NCI-H526 treated with DMSO at 0.1 percent for 48 hours (cell line): Measurements from ENCODE around the gene C10orf88.
A peak's percentile ranks its signal among the peaks of the same experiment; 100 is the strongest.

Source experiments
- DNase-seq: peaks from one replicate; lab custom pipeline; 2025; lab: John Stamatoyannopoulos, UW

C10orf88 gene, protein sequence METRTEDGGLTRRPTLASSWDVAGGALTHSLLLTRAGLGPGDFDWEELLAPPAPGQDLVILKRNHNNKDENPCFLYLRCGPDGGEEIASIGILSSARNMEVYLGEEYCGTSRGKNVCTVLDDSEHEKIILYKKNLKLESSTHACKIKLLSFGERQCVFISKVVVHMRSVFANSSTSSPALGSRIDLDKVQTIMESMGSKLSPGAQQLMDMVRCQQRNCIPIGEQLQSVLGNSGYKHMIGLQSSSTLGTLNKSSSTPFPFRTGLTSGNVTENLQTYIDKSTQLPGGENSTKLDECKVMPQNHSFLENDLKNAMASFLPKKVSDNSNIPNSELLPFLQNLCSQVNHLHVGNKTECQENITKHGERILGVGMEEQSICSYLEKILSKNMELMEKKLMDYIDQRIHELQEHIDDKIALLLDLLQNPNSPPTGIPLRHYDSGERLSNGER

DNA sequence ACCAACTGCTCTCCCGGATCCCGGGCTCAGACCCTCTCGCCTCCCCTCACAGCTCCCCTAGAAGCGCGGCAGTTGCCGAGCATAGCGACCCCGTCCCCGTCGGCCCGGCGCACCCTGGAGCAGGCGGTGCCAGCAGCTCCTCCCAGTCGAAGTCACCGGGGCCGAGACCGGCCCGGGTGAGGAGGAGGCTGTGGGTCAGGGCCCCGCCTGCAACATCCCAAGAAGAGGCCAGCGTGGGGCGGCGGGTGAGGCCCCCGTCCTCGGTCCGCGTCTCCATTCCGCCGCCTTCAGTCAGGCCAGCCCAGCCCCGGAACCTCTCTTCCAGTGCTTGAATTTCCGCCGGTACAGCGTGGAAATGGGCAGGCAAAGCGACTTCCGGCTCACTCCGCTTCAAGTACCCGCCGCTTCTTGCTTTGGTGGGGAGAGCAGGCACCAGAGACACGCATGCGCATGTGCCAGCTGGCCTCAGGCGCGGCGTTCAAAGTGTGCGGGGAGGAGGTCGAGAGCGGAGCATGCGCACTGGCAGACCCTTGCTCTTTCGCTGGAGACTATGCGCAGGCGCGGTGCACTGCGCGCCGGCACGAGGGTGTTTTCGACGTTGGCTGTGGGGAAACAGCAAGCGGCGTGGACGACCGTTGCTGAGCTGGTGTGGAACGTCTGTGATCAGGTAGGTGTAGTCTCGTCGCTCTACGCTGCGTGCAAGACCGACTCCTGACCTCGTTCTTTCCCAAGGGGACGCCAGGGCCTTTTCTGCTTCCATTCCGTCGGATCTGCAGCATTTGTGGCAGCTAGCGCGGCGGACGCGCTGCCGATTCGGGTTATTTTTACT, at the start of gene C10orf88:
Gene C10orf88 (minus strand): TSS at position 326 of the 829 bp plus-strand sequence. CDS start 49 bp downstream, at position 277.
- peak; percentile 91 for DNase-seq

DNA sequence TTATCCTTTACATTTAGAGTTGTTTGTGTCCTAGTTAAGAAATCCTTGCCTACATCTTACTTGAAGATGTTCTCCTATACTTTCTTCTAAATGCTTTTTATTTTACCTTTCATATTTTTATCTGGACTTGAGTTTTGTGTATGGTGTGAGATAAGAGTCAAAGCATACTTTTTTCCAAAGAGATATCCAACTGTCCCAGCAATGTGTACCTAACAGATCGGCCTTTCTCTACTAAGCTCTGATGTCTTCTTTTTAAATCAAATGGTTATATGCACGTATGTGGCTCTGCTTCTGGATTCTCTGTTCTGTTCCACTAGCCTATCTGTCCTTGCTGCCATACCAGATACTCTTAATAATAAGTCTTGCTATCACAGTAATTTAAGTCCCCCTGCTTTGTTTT, 47.3 kb upstream of the C10orf88 start:
- no peak for DNase-seq

DNA sequence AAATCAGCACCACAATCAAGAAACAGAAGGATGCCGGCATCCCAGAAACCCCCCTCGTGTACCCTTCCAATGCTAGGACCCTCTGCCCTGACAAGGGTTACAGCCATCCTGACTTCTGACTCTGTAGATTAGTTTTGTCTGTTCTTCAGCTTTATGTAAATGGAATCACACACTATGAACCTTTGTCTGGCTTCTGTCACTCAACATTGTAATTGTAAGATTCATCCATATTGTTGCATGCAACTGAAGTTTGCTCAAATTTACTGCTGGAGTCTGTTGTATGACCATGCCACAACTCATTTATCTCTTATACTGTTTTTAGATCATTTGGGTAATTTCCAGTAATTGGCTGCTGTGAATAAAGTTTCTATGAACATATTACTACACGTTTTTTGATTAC, 46.1 kb upstream of the C10orf88 start:
- DNase-seq, result no peak

DNA sequence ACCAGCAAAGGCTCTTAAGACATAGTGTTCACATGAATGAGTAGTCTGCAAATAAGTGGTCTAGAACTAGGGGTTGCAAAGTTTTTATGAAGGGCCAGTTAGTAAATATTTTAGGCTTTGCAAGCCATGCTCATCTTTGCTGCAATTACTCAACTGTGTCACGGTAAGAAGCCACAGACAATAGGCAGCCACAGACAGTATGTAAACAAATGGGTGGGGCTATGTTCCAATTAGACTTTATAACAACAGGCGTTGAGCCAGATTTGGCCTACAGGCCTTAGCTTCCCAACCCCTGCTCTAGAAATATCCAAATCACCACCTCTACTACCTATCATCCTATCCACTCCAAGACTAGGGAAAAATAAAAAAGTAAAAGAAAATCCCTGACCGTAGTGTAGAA, 45.3 kb upstream of the C10orf88 start:
- DNase-seq, result peak; percentile 77

DNA sequence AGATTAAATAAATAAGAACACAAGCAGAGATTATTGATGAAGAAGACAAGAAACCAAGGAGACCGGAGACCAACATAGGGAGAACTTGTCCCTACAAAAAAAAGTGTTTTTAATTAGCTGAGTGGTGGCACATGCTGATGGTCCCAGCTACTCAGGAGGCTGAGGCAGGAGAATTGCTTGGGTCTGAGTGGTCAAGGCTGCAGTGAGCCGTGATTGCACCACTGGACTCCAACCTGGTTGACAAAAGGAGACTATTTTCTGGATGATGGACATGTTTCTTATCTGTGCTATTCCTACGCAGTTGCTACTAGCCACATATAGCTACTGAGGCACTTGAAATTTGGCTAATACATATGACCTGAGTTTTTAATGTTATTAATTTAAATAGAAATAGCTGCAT, 44.9 kb upstream of the C10orf88 start:
- no peak for DNase-seq

DNA sequence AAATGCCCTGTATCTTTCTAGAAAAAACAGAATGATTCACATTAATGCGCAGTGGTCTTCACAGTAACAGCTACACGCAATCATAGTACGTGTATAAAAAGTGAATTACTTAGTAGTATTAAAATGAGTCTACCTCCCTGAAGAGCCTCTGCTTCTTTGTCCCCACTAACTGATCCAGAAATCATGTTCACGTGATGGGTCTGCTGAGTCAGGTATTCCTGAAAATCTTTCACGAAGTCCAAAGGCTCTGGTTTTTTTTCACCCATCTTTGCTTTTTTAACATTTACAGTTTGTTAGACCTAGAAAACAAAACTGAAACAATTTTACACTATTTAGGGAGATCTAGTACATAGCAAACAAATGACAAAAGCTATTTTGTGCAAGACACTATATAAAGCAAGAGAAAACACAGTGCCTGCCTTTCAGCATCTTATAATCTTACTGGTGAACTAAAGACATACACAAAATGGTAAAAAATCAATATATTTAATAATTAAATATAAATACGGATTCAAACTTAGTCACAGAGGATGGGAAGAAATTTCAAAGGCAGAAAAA, 44.4 kb upstream of the C10orf88 start:
- DNase-seq, result no peak

DNA sequence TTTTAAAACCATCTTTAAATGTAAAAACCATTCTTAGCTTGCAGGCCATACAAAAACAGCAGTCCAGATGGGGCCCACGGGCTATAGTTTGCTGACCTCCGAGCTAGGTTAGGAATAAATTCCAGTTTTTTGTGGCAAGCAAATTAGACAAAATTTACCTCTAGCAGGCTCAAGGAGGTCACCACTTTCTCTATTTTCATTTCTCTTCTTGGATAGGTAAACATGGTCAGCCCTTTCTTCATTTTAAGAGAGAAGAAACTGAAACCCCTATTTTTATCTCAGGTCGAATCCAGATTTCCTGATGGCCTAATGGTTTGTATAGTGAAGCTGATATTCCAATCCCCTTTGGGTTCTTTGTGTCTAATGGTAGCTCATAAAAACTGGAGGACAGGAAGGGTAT, 43.8 kb upstream of the C10orf88 start:
- no peak for DNase-seq

DNA sequence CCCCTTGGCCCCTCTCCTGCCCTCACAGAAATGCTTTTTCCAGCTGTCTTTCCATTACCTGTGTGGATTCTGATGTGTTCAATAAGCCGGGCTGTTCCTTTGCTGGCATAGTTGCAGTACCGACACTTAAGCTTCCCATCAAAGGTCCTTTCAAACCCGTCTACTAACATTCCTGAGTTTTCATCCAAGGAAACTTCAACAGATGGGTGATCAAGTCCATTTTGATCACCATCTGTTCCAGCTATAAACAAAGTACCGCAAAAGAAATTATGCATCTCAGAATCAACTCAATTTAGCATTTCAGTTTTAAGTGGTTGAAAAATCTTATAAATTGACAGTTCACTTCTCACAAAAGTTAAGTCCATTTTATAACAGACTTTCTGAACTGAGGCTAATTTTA, 41.9 kb upstream of the C10orf88 start:
- DNase-seq, result no peak

DNA sequence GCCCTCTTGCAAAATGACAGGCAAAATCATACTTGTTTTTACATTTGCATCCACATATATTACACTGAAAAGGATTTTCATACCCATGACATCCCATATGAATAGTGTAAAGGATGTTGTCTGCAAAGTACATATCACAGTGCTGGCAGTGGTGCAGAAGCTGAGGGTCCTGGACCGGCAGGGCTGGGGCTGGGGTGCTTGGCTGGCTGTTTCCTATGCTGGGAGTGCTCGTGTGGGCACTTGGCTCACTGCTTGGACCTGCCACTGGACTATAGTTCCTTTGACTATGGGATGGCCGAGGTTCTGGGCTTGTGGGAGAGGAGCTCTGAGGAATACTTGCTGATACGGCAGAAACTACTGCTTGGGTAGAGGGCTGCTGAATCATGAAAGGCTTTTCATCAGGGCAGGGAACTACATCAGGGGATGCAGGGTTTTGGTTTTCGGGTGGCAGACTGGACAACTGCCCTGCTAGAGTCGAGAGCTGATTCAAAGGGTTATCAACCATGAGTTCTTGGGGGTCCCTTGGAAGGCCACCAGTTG, 39.8 kb upstream of the C10orf88 start:
- no peak for DNase-seq

DNA sequence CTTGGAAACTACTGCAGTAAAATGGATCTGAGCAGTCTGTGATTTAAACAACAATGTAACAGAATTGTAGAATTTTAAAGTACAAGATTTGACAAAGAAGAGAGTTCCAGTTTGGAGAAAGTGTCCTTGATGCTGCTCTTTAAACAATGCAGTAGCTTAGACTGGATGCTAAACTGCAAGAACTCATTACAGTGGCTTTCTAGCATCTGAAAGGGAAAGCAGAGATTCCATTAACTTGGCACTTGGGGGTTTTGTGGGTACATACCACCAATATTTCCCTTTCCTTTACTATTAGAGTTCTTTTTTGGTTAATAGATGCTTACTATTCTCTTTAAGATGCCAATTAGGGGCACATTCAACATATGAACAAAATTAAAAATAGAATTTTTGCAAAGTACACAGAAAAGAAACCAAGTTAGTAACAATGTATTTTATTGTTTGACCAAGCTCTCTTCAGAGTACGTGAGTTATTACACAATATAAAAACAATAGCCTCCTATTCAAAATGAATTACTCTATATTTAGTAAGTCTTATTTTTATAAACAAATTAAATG, 38.1 kb upstream of the C10orf88 start:
- no peak for DNase-seq

DNA sequence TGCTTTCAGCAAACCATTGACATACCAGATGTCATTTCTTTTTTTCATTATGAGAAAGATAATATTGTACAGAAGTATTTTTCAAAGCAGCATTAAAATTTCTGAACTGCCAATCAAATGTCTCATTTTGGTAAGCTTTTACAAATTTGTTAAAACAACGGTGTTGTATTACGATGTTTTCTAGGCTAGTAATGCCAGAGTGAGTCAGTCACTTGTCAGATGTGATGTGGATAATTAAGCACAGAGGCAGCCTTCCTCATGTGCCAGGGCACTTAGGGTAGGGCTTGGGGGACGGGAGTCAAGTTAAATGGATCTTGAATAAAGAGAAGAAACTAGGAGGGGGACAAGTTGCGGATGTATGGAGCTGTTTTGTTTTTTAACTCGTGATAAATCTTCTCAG, 36.3 kb upstream of the C10orf88 start:
- no peak for DNase-seq

DNA sequence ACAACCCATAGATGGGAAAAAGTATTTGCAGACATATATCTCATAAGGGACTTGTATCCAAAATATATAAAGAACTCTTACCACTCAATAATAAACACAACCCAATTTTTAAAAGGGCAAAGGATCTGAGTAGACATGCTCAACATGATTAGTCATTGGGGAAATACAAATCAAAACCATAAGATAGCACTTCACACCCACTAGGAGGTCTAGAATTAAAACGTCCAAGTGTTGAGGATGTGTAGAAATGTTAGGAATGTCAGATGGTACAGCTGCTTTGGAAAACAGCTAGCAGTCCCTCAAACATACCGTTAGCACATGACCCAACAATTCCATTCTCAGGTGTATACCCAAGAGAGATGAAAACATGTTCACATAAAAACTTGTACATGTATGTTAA, 34.5 kb upstream of the C10orf88 start:
- no peak for DNase-seq

DNA sequence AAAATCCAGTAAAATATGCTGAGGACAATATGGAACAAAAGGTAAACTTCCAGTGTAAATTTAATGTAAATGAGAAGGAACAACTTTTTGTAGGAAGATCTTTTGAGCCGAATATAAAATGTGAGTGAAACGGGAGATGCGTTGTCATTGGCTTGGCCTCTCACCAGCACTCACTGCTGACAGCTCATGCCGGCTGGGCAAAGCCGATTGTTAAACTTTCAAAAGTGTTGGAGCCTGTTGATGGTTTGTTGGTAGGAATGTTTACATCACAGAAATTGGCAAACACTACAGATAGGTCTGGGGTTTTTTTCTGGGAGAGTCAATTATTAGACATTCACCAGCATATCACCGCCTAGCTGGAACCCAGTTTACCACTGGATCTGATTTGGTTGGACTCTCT, 32.3 kb upstream of the C10orf88 start:
- no peak for DNase-seq

DNA sequence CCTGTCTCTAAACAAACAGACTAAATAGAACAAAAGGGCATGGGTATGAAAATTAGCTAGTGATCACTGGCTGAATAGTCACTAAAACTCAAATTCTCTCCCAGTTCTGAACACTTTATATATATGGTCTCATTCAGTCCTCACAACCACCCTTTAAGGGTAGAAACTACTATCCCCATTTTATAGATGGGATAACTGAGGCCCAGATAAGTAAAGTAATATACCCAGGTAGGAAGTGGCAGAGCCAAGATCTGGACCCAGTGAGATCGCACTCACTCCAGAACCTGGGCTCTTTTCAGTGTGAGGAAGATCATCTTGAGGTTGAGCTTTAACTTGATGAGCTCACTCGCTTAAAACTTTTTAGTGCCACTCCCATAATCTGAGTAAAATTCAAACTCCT, 30.7 kb upstream of the C10orf88 start:
- no peak for DNase-seq

DNA sequence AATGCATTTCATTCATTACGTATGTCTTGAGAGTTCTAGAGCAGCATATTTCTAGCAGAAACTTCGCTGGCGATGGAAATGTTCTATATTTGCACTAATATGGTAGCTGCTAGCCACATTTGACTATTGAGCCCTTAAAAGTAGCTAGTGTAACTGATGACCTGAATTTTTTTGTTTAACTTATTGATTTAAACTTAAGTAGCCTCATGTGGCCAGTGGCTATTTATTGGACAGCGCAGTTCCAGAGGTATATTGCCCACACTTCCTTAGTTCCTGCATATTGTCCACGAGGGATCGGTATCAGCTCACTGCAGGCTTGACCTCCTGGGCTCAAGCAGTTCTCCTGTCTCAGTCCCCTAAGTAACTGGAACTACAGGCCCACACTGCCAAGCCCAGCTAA, 29.9 kb upstream of the C10orf88 start:
- DNase-seq, result no peak

DNA sequence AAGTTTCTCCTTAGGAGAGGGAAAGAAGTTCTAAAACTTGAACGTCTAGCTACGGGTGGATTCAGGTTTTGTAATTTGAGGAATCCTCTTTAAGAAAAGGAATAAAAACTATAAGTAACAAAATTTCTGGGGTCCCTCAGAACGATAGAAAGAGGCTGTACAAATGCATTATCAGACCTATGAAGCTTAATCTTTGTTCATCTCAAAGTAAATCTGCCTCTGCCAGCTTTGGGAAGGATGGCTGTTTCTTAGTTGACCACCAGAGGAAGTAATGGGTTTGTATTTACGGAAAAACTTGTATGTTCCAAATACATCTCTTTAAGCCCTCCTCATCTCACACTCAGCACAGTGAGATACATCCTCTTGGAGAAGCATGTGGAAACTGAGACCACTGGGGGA, 27.0 kb upstream of the C10orf88 start:
- no peak for DNase-seq

DNA sequence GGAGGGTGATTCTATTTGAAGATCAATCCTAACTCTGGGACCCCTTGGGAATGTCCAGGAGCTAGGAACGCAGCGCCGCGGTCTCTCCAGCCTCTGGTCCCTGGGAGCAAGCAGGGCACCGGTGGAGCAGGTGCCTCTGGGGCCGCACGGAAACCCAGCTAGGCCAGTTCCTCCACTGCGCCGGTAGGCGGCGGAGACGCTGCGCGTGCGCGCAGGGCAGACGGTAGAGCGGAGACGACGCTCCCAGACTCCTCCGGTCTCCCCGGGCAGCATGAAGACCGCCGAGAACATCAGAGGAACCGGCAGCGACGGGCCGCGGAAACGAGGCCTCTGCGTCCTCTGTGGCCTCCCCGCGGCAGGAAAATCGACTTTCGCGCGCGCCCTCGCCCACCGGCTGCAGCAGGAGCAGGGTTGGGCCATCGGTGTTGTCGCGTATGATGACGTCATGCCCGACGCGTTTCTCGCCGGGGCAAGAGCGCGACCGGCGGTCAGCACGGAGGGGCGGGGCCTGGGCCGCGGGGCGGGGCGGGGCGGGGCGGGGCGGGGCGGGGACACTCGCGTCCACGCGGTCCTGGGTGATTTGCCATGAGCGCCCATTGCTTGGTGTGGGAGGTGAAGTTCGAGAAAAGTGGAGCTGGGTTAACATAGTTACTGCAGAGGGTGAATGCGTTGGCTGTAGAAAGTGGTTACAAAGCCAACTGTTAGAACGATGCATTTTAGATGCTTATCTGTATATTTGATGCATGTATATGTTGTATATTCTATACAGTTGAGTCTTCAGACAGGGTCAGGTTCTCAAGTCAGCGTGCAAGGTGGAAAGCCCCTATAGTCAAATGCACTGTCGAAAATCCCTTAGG, 26.4 kb upstream of the C10orf88 start, which contains the start of gene PSTK:
Gene PSTK (plus strand): TSS at position 193 of the 857 bp plus-strand sequence. CDS start 79 bp downstream, at position 272.
- DNase-seq, result peak; percentile 65

DNA sequence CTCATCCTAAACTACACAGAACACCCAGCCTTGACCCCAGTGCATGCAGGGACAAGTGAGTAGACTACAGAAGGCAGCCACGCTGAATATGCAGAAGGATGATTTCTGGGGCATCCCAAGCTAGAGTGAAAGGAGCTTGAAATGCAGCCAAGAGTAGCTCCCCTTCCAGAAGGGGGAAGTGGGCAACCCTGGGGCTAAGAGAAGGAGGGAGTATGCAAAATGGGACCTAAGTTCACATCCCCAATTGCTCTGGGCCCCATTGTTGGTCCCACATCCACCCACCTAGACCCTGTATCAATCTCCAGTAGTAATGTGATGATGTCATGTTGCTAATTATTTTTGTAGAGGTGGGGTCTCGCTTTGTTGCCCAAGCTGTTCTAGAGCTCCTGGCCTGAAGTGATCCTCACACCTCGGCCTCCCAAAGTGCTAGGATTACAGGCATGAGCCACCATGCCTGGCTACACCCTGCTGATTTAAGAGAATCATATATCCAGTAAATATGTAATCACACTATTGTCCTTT, 20.6 kb upstream of the C10orf88 start:
- DNase-seq, result no peak

DNA sequence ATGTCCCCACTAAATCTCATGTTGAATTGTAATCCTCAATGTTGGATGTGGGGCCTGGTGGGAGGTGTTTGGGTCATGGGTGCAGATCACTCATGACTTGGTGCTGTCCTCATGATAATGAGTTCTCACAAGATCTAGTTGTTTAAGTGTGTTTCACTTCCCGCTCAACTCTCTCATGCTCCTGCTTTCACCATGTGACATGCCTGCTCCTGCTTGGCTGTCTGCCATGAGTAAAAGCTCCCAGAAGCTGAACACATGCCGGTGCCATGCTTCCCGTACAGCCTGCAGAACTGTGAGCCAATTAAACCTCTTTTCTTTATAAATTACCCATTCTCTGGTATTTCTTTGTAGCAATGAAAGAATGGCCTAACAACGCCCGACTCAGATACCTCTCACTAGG, 20.0 kb upstream of the C10orf88 start:
- no peak for DNase-seq

DNA sequence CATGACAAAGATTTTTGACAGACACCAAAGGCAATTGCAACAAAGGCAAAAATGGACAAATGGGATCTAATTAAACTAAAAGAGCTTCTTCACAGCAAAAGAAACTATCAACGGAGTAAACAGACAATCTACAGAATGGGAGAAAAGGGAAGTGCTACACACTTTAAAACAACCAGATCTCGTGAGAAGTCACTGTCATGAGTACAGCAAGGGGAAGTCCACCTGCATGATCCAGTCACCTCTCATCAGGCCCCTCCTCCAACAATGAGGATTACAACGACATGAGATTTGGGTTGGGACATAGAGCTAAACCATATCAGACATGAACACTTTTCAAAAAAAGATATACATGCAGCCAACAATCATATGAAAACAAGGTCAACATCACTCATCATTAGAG, 14.7 kb upstream of the C10orf88 start:
- DNase-seq, result no peak

DNA sequence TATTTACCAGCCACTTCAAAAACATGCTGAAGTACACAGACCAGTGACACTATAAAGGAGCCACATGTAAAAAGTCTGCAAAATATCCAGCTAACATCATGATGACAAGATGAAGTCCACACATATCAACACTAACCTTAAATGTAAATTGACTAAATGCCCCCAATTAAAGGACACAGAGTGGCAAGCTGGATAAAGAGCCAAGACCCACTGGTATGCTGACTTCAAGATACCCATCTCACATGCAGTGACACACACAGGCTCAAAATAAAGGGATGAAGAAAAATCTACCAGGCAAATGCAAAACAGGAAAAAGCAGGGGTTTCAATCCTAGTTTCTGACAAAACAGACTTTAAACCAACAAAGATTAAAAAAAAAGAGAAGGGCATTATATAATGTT, 12.9 kb upstream of the C10orf88 start:
- no peak for DNase-seq
